Activated CD4-positive, CD25-positive, alpha-beta regulatory T cell treated with anti-CD3 and anti-CD28 coated beads, Interleukin-2, amount 50 U/mL, for 24 hours (primary cell): ENCODE measurements around the gene ZSCAN16.
"Not testable (repeated sequence)": the region's sequence is repeated elsewhere in the genome, so short reads cannot be mapped to it uniquely, and the experiment has no call there.

Experiments used
- ATAC-seq, 2 donors: fragments of 150-1000 bp; cut with Tn5 transposase; one replicate each; pipeline ENCODE4 v1.10.0; 2021; ENCODE audit warnings: mild to moderate bottlenecking in 1 of 2, moderate library complexity in 1 of 2

Gene ZSCAN16

GRCh38 chr6:28124350-28124970 is at the start of gene ZSCAN16:
ZSCAN16 (plus strand) TSS chr6:28124609; CDS start chr6:28125444, 835 bp downstream.
- peak; percentile 95 to 98 for ATAC-seq

DNA sequence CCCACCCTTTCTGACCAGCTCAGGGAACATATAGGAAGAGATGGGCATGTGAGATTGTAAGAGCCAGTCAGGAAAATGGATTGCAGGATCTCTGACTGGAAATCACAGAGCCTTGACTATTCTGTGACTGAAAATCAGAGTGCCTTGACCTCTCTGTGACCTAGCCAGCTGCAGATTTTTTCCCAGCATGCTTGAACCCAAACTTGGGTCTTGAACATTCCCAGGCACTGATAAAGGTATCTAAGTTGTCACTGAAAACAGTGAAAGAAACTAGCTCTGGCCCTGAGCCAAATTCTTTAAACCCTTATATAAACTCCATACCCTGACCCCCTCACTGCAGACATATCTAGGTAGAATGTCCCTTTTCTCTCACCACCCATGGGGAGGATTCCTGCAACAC is 46.4 kb upstream of the ZSCAN16 start:
- ATAC-seq: no peak

GRCh38 chr6:28078836-28079235 is 45.6 kb upstream of the ZSCAN16 start:
- ATAC-seq: no peak

GRCh38 chr6:28080381-28080630 is 44.1 kb upstream of the ZSCAN16 start, which contains the start of gene ZNF165:
ZNF165 (plus strand) TSS chr6:28080568; CDS start chr6:28085481, 4,913 bp downstream.
- peak; percentile 21 to 34 for ATAC-seq

GRCh38 chr6:28080631-28081485 is 43.6 kb upstream of the ZSCAN16 start:
- ATAC-seq: peak; percentile 75 to 76

DNA sequence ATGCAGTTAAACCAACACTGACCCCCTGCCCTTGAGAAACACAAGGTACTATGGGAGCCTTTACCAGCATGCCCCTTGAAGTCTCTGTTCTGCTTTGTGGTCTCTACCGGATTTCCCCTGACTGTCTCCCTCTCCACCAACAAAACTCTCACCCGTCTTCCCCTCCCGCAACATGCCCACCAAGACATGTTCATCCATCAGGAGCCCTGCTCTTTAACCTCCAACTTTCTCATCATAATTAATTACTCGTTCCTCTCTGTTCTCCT is 43.0 kb upstream of the ZSCAN16 start:
- peak; percentile 24 to 25 for ATAC-seq

- ATAC-seq: no peak
Observed at GRCh38 chr6:28082939-28083338, 41.5 kb upstream of the ZSCAN16 start.

DNA sequence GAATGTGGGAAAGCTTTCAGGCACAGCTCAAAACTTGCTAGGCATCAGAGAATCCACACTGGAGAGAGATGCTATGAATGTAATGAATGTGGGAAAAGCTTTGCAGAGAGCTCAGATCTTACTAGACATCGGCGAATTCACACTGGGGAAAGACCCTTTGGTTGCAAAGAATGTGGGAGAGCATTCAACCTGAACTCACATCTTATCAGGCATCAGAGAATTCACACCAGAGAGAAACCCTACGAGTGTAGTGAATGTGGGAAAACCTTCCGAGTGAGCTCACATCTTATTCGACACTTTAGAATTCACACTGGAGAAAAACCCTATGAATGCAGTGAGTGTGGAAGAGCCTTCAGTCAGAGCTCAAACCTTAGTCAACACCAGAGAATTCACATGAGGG is 35.4 kb upstream of the ZSCAN16 start:
- ATAC-seq: no peak

DNA sequence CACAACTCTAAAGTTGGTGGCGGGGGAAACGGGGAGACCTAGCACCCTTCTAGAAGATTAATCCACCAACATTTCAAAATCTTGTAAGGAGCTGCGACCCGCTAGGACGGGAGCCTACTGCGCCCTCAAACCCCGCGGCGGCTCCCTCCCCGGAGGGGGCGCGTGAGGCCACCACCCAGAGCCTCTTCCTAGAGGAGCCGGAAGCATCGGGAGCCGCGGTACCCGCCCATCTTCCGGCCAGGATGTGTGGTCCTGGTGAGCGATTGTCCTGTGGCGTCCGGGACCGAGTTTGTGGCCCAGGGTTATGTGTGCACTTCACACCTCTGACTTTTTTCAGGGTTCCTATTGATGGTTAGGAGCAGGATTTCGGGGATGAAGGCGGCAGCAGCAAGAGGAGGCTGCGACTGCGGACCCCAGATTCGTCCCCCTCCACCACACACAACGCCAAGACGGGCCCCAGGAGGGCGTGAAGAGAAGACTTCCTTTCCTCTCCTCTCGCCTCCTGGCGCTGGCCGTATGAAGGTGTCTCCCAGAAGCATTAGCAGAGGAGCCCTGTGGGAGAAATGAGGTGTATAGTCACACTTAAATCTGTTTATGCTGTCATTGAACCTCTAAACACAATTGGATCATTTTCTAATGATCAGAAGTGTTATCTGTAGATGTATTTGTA is 33.4 kb upstream of the ZSCAN16 start:
- ATAC-seq: no peak

GRCh38 chr6:28102222-28102621 is 22.2 kb upstream of the ZSCAN16 start:
- not testable (repeated sequence) for ATAC-seq

DNA sequence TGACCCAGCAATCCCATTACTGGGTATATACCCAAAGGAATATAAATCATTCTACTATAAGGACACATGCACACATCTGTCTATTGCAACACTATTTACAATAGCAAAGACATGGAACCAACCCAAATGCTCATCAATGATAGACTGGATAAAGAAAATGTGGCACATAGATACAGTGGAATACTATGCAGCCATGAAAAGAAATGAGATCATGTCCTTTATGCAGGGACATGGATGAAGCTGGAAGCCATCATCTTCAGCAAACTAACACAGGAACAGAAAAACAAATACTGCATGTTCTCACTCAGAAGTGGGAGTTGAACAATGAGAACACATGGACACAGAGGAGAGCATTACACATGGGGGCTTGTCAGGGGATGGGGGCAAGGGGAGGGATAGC is 21.7 kb upstream of the ZSCAN16 start:
- not testable (repeated sequence) for ATAC-seq

DNA sequence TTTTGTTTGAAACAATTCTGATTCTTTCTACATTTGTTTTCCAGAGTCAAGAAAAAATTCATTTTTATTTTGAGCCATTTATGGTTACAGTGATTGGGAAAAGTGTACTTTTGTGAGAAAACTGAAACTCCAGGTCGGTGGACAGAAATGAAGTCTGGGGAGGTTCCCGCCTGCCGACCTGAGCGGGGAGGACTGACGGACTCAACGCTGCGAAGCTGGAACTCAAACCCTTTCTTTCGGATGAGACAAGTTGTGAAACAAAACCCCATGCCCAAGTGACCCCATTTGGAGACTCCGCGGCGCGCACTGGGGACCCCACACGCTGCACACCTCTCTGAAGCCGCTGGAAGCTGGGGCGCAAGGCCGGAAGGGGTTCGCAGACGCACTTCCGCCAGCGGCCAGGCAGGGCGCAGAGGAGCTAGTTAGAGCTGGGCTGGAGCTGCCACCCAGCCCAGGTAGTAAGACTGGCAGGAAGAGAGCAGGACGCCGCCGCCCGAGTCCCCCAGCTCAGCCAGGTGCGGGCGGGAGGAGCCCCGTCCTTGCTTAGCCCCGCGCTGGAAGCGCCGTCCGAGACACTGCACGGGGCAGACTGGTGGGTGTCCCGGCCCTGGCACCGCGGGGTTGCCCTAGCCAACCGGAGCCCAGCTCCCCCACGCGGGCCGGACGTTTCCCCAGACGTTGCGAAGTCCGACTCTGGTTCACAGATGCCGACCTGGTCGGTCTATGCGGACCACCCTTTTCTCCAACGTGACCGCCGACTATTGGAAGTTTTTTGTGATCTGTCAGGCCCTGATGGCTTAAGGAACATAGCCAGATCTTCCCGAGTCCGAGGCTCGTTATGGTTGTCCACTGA is 19.8 kb upstream of the ZSCAN16 start:
- ATAC-seq: peak; percentile 100

GRCh38 chr6:28105245-28105639 is 19.2 kb upstream of the ZSCAN16 start:
- no peak for ATAC-seq

DNA sequence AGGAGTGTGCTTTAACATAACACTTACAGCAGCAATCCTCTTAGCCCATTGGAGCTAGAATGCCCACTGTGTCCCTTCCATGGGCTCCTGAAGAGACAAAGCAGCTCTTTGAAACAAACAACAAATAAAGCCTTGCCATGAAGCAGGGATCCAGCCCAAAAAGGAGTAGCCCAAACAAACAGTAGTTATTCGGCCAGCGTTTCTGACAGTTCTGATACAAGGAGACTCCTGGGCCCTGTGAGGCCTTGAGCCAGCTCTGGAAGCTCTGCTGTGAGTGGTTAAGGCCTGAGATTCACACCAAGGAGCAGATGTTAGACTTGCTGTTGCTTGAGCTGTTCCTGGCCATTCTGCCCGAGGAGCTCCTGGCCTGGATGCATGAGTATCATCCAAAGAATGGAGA is 16.9 kb upstream of the ZSCAN16 start:
- no peak for ATAC-seq

- ATAC-seq: no peak
Observed at GRCh38 chr6:28111964-28112363, 12.4 kb upstream of the ZSCAN16 start.

DNA sequence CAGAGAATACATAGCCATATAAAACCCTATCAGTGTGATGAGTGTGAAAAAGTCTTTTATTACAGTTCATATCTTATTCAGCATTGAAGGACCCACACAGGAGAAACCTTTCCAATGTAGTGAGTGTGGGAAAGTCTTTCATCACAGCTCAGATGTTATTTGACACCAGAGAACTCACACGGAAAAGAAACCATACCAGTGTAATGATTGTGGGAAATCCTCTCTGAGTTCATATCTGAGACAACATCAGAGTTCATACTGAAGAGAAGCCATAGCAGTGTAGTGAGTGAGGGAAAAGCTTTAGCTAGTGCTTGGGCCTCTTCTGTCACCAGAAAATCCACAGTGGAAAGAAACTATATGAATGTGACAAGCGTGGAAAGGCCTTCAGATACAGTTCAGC is 8.6 kb upstream of the ZSCAN16 start:
- ATAC-seq: no peak

- no peak for ATAC-seq
Observed at GRCh38 chr6:28117386-28118050, 6.9 kb upstream of the ZSCAN16 start.

DNA sequence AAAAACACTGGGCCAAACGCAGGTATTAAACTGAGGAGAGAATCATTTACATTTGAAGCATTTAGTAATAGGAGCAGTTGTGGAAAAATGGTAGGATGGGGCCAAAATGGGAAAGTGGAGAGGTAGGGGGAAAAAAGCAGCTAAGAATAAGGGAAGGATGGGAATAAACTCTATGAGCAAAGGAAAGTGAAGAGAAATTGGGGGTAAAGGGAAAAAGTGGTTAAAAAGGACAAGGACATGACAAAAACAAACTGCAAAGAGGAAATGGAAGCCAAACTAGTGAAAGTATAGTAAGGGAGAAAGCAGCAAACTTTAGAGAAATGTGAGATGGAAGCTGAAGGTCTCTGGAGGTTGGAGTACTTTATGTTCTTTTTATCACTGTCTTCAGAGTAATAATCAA is 6.2 kb upstream of the ZSCAN16 start:
- ATAC-seq: no peak

- no peak for ATAC-seq
Observed at GRCh38 chr6:28121876-28122275, 2.5 kb upstream of the ZSCAN16 start.

GRCh38 chr6:28122283-28122682 is 2.1 kb upstream of the ZSCAN16 start:
- not testable (repeated sequence) for ATAC-seq

DNA sequence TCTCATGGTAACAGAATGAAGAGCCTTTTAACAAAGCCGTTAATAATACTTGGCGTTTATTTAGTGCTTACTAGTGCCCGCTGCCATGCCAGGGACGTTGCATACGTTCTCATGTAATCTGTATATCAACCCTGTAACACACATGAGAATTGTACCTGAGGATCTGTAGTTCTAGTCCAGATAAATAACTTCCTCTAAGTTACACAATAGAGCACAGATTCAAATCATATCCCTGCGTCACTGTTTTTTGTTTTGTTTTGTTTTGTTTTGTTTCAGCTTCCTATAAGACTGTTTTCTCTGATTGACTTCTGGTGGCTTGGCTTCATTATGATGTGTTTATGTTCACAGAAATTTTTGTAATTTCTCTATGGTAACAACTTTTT is 553 bp downstream of the ZSCAN16 start:
- peak in 1 of 2 donors; percentile 10 for ATAC-seq

GRCh38 chr6:28125401-28125800 is 992 bp downstream of the ZSCAN16 start:
- ATAC-seq: no peak

DNA sequence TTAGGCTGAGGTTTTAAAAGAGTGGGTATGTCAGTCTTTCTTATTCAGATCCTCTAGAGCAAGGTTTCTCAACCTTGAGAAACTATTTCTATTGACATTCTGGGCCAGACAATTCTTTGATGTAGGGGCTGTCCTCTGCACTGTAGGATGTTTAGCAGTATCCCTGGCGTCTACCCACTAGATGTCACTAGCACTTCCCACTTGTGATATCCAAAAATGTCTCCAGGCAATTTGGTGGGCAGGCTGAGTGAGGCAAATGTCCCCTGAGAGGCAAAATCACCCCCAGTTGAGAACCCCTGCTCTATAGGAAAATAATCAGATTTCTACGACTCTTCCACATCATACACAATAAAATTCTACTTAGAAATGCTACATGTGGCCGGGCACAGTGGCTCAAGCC is 9.6 kb downstream of the ZSCAN16 start:
- no peak for ATAC-seq
